HG02642 (cell line): ENCODE data around the gene MTFP1.

Experiments
- ATAC-seq: cut with Tn5 transposase; IDR thresholded peaks from one replicate; pipeline ENCODE4 v1.9.1; 2021; ENCODE audit warnings: mild to moderate bottlenecking; ENCODE audit not compliant: unreplicated experiment, poor library complexity

The MTFP1 gene, protein sequence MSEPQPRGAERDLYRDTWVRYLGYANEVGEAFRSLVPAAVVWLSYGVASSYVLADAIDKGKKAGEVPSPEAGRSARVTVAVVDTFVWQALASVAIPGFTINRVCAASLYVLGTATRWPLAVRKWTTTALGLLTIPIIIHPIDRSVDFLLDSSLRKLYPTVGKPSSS

DNA sequence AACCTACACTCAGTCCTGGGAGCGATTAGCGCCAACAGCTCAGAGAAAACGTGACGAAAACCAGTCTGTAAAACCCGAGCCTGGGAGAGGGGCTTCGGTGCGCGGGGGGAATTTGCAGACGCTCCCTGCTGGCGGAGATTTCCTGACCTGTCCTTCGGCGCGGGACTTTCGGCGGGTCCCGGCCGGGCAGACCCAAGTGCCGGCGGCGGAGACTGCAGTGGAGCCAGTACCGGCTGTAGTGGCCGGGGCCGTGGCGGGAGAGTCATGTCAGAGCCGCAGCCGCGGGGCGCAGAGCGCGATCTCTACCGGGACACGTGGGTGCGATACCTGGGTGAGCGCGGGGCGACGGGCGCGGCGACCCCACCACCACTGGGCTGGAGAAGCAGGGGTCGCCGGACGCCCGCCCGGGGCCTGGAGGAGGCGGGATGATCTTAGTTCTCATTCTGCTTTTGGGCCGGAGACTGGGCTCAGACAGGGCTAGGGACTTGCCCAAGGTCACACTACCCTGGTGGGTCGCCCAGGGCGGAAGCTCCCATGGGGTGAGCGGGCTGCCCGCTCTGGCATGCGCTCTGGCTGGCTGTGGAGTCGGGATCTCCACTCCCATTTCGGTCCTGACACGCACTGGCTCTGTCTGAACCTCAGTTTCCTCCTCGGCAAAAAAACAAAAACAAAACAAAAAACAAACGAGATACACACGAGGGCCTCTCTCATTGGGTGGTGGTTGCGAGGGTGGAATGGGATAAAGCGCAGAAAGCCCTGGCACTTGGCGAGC lies at the start of gene MTFP1:
TSS of gene MTFP1 (plus strand) at position 153 of the 772 bp plus-strand sequence. CDS start at position 265, 112 bp downstream.
- no peak for ATAC-seq

DNA sequence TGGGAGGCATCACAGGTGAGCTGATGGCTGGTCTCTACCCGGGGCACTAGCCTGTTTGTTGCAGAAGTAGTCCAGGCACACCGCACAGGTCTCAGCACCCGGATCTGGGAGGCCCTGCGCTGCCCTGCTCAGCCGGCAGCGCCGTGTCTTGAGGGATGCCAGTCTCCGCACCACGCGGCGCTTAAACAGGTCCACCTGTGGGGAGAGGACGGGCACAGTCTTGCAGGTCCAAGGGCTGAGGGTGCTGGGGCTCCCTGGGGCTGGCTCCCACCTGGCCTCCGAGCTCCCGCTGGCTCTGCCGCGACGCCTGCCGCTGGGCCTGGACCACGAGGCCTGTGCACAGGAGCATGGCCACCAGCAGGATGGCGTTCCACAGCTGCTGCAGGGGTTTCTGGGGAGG lies 45.6 kb upstream of the MTFP1 start:
- no peak for ATAC-seq

DNA sequence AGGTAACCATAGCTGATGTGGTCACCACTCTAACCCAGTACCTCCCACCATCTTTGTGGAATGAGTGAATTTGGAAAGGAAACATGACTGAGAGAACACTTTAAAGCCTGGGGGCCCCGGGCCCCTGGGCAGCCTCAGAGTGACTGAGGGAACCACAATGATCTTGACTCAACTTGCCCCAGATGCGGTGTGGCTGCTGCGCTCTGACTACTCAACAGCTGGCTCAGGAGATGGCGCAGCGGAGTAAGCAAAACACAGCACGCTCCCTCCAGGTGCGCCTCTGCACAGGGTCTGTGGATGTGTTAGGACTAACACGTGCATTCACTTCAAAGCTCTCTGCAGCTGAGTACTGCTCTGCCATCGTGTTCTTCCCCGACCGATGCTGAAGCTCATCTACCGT lies 44.3 kb upstream of the MTFP1 start:
- no peak for ATAC-seq

DNA sequence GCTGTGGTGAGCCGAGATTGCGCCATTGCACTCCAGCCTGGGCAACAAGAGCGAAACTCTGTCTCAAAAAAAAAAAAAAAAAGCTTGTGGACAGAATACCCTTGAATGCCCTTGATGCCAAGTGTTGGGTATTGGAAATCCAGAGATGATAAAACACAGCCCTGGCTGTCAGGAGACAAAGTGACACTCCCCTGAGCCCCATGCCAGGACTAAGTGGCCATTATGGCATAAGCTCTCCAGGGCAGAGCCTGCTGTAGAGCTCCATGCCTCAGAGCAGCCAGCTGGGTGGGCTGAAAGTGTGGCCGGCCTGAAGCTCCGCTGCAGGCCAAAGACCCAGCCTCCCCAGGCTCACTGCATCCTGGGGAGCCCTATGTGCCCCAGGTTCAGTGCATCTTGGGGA lies 43.2 kb upstream of the MTFP1 start:
- no peak for ATAC-seq

DNA sequence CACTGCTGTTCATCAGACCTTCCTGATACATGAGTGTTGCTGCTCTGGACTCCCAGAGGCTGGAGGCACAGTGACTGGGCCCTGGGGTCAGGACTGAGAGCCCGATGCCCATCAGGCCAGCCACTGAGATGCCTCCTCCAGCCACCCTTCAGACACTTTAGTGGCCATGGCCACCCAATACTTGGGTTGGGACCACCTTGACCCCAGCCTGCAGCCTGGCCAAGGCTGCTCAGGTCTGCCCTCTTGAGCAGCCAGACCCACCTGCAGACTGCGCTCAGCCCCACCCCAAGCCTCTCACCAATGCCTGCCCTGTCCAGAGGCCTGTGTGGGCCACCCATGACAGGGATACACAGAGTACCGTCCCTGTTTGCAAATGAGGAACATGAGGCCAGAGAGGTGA lies 42.5 kb upstream of the MTFP1 start:
- no peak for ATAC-seq

DNA sequence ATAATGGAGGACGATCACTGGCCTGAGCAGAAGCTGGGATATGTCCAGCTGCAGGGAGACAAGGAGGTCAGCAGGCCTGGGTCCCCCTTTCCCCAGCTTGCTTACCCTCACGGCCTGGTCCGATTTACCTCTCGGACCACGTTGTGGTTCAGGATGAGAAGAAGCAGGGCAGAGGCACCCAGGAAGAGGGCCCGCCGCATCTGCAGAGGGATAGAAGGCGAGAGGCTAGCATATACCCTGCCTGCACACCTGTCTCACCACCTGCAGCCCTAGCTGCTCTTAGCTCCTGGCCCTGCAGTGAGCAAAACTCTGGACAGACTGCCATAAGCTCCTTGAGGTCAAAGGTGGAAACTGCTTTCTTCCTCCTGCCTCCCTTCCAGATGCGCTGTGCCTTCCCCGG lies 39.6 kb upstream of the MTFP1 start:
- no peak for ATAC-seq

DNA sequence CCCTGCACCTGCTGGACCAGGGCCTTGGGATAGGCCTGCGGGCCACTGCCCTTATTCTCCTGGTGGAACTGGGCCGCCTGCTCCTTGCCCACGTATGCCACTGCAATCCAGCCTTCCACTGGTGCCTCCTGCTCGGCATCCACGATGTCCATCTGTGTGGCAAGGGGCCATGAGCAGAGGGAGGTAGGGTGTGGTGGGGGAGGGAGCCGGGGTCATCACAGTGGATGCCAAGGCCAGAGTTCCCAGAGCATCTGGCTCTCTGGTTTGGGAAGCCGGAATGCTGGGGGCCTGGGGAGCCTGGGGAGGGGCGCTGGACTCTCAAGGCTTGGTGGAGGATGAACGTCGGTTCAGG lies 39.0 kb upstream of the MTFP1 start:
- ATAC-seq, result no peak

DNA sequence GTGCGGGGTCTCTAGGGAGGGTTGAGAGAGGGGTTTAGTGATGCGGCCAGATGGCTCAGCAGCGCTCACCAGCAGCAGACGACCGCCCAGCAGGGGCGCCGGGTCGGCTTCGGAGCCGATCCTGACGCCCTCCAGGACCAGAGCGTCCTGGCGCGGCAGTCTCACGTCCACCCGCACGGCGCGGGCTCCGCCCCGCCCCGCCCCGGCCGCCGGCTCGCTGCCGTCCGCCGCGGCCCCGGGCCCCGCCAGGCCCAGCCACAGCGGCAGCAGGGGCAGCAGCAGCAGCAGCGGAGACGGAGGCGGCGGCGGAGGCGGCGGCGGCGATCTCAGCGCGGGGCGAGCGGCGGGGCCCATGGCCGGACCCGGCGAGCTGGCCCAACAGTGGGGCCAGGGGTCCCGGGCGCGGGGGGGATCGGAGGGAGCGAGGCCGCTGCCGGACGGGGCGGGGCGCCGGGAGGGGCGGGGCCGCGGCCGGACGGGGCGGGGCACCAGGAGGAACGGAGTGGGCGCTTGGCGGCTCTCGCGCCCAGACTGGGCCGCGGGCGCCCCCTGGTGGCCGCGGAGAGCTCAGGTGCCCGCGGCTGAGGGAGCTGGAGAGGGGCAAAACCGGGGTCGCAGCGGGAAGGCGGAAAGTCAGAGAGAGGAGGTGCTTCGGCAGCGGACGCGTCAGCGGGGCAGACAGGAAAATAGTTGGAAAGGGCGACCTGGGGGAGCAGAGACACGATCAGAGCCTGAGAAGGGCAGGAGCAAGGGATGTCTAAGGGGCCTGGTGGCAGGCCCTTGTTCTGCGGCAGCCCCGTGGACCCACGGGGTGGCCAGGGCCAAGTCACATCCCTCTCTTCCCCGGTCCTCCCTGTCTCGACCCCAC lies 38.4 kb upstream of the MTFP1 start, which contains the start of gene RNF215:
TSS of gene RNF215 (minus strand) at position 452 of the 868 bp plus-strand sequence. CDS start at position 354, 98 bp downstream.
- ATAC-seq, result peak; percentile 81

DNA sequence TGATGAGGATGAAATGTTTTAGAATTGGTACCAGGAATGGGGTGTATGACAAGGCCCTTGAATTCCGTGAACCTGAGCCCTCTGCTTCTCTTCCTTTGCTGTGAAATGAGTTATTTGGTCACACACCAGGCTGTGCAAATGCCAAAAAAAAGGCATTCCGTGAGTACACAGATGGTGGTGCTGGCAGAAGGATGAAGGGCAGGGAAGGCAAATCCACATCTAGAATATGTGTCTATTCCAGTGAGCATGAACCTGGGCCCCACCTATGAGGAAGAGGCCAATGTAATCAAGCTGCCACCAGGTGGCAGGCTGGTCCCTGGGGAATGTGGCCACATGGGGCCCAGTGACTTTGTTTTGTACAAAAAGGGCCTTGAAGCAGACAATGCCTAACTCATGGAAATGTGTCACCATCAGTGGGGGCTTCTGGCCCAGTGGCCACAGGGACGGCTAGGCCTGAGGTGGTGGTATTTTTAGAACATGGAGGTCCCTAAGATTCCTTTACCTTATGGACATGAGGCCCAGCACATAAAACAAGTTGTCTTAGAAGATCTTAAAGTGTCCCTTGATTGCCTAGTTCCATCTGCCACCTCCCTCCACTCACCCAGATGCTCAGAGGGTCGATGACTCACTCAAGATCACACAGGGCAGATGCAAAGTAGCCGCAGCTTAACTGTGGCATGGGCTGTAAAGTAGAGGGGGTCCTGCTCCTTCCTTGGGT lies 34.4 kb upstream of the MTFP1 start:
- ATAC-seq, result no peak

DNA sequence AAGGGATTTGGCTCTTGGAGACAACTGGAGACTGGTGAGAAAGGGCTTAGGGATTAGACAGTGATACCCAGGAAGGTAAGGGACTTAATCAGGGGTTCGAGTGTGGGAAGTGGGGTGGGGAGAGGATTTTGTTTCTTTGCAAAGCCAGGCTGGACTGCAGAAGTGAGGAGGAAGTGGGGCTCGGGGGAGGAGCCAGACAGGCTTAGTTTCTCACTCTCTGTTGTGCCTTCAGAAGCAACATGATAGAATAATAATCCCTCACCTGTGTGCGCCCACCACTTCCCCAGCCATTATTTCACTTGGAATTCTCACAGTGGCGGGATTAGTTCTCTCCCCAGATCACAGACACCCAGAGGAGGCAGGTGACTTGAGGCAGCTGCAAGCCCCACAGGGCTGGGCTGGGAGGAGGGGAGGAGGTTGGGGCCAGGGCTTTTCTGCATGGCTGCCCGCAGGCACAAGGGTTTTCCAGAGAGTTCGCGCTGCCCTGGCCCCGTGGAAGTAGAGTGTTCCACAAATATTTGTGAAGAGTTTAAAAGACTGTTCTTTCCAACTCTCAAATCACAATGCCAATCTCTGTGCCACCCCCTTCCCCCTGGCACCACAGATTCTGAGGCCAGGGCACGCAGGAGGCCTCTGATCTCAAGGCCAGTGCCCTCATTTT lies 32.8 kb upstream of the MTFP1 start:
- ATAC-seq, result no peak

DNA sequence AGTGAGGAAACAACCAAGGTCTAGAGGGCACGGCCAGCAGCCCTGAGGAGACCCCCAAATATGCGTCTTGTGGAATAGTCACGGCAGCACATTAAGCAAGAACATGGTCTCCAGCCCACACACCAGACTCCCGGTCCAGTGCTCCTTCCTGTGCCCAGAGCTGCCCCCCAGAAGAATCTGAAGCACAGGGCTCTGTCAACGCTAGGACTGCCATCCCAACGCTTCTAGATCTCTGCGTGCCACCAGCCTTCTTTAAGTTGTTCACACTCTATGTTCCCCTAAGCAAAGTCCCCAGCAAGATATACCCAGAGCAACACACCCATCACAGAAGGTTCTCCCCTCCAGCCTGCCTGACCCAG lies 32.3 kb upstream of the MTFP1 start:
- ATAC-seq, result no peak

DNA sequence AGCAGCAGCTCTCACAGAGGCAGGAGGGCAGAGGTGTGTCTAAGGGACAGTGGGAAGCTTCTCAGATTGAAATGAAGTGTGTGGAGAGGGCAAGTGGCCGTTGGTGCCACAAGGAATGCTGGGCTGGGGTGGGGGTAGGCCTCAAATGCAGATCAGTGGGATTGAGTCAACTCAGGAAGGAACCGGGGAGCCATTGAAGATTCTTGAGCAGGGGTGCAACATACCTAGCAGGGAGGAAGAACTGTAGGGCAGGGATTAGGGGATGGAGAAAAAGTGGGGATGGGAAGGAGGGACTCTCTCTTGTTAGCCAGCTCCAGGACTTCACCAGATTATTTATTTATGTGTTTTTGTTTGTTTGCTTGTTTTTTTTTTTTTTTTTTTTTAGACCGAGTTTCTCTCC lies 31.7 kb upstream of the MTFP1 start:
- no peak for ATAC-seq

DNA sequence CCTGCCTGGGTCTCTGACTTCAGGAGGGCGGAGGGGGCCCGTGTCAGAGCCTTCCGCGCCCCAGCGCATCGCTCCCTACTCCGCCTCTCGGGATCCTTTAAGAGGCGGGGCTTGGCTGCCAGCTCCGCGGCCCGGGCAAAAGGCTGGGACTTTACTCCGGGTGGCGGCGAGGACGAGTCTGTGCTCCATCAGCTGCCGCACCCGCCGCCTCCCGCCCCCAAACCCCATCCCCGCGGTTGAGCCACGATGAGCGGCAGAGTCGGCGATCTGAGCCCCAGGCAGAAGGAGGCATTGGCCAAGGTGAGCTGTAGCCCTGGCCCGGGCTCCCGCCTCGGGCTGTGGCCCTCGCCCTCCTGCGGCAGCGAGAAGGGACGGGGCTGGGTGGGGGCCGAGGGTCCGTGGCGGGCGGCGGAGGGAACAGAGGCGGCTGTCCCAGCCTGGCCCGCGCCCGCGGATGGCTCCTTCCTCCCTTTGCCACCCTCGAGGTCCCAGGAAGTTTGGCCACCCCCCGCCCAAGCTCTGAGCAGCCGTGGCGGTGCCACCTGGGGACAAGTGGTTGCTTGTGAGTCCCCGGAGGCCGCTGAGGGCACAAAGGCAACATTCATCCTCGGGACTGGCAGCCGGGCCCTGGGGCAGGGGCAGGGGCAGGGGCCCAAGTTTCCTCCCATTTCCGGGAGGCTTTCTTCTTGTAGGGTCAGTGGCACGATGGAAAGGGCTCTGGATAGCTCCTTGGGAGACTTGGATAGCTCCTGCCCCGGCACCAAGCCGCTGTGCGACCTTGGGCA lies 28.5 kb upstream of the MTFP1 start, which contains the start of gene SEC14L2:
TSS of gene SEC14L2 (plus strand) at position 148 of the 785 bp plus-strand sequence. CDS start at position 247, 99 bp downstream.
- ATAC-seq, result no peak

DNA sequence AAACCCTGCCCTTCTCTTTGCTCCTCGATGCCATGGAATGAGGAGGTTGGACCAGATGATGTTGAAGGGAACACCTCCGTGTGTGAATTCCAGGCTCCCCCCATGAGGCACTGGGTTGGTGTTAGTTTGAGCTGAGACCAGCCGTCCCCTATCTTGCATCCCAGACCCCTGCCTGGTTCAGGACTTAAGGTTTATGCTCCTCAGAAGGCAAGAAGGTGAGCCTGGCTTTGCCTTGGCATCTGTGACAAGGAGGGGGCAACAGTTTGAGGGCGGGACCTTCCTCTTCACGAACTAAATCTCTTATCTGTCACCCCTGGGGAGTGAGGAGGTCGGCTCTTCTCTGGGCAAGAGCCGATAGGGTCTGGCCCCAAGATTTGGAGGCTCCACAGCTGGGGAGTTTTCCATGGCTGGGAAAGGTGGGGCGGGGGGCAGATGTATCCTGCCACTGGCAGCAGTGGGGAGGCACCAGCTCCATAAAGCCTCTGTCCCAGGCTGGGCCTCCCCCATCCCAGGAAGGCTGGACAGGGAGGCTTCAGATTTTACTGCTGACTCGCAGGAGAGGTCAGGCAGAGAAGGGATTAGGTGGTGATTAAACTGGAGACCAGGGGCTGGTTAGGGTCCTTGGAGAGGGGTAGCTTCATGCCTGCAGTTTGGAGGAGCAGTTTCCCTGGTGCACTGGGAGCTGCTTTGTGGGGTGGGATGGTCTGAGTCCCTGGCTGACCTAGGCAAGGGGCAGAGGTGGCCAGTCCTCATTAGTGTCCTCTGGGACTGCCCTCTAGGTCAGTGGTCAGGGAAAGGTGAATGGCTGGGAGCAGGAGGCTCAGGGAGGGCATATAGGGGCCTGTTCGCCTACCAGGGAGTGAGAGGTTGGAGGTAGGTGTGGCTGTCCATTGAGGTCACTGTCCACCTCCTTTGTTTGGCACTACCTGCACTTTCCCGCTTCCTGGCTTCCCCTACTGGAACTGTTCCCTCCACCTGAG lies 27.6 kb upstream of the MTFP1 start:
- no peak for ATAC-seq

DNA sequence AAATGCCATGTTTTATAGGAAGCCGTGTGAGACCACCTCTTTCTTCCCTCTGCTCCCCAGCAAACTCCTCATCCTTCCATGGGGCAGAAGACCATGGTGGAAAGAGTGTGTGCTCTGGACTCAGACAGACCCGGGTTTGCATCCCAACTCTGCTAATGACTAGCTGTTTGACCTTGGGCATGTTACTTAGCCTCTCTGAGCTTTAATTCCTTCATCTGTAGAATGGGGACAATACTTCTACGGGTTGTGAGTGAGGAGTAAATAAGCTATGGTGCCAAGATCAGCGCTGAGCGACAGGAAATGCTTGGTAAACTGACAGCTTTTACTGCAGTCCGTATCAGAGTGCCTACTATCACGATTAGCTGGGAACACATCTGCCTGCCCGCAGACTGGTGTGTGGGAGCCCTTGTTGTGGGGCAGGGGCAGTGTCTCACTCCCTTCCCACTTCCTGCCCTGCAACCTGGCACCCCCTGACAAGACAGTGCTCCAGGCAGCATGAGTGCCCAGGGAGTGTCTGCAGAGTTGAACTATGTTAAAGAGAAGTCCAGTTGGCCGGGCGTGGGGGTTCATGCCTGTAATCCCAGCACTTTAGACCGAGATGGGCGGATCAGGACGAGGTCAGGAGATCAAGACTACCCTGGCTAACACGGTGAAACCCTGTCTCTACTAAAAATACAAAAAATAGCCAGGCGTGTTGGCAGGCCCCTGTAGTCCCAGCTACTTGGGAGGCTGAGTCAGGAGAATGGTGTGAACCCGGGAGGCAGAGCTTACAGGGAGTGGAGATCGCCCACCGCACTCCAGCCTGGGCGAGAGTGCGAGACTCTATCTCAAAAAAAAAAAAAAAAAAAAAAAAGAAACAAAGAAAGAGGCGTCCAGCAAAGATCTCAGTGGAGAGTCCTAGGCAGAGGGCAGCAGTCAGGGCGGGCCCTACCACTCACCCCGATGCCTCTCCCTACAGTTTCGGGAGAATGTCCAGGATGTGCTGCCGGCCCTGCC lies 26.6 kb upstream of the MTFP1 start:
- no peak for ATAC-seq

DNA sequence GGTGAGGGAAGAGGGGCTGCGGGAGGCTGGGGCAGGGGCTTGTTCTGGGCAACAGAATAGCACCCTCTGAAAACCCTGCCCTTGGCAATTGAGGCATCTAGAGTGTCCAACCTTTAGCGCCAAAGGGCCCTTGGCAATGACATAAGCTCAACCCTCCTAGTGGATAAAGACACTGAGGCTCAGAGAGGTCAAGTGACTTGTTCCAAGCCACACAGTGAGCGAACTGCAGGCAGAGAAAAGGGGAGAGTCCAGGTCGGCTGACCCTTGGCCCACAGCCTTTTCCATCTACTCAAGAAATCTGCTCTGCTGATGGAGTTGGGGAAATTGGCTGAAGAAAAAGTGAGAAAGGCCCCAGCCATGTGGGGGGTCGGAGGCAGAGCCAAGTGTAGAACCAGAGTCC lies 25.9 kb upstream of the MTFP1 start:
- ATAC-seq, result no peak

DNA sequence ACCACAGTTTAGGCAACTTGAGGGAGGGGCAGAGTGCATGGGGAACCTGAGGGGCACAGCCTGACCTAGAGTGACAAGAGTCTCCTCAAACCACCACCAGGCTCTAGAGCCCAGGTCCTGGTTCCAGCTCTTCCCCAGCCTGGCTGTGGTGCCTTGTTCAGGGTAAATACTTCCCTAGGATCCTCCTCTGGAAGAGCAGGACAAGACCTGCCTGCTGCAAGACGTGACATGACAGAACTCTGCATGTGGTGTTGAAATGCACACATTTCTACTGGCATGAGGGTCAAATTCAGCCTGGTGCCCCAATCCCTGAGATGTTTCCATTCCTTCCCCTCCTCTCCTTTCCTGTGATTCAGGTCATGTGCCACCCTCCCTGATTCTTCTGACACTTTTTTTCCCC lies 25.4 kb upstream of the MTFP1 start:
- no peak for ATAC-seq
